OCI-LY1 (cell line): Measurements from ENCODE around the gene SCN10A.

Experiments
- H2AFZ ChIP-seq: fragments of 200-600 bp; sonication (generic), shearing (Covaris generic); 2 replicates; pipeline ENCODE4 v1.6.0; 2014; ENCODE audit warnings: antibody characterized with exemption, mild to moderate bottlenecking, low read length
- H3F3A ChIP-seq: fragments of 200-600 bp; sonication (generic), shearing (Covaris generic); 2 replicates; pipeline ENCODE4 v1.6.0; 2014; ENCODE audit warnings: mild to moderate bottlenecking, antibody characterized with exemption, low read length, moderate library complexity; ENCODE audit not compliant: insufficient read depth
- H3K27ac ChIP-seq: fragments of 200-600 bp; sonication (generic); 2 replicates; pipeline ENCODE4 v1.5.1; 2014; ENCODE audit warnings: low read length, mixed run types, mild to moderate bottlenecking, low read depth; ENCODE audit not compliant: poor library complexity, severe bottlenecking
- H3K27me3 ChIP-seq: fragments of 200-600 bp; sonication (generic); 2 replicates; pipeline ENCODE4 v1.6.0; 2014; ENCODE audit warnings: antibody characterized with exemption, mild to moderate bottlenecking, low read length, moderate library complexity; ENCODE audit not compliant: insufficient read depth
- H3K36me3 ChIP-seq: fragments of 200-600 bp; sonication (generic); 2 replicates; pipeline ENCODE4 v1.6.1; 2014; ENCODE audit warnings: mild to moderate bottlenecking, antibody characterized with exemption, low read length, moderate library complexity, mixed read lengths; ENCODE audit not compliant: insufficient read depth
- H3K4me1 ChIP-seq: fragments of 200-600 bp; sonication (generic); 2 replicates; pipeline ENCODE4 v1.5.1; 2014; ENCODE audit warnings: mild to moderate bottlenecking, low read length, moderate library complexity; ENCODE audit not compliant: insufficient read depth, severe bottlenecking
- H3K4me2 ChIP-seq: fragments of 200-600 bp; sonication (generic), shearing (Covaris generic); 2 replicates; pipeline ENCODE4 v1.6.1; 2014; ENCODE audit warnings: low read length
- H3K4me3 ChIP-seq: fragments of 200-600 bp; sonication (generic); 2 replicates; pipeline ENCODE4 v1.5.1; 2014; ENCODE audit warnings: low read length, low read depth, mild to moderate bottlenecking, mixed read lengths; ENCODE audit not compliant: poor library complexity, severe bottlenecking
- H3K79me2 ChIP-seq: fragments of 200-600 bp; shearing (Covaris generic); 2 replicates; pipeline ENCODE4 v1.6.1; 2016; ENCODE audit warnings: mixed run types, low read length, mixed read lengths; ENCODE audit not compliant: insufficient read depth
- H3K9ac ChIP-seq: fragments of 200-600 bp; sonication (generic), shearing (Covaris generic); 2 replicates; pipeline ENCODE4 v1.6.1; 2014; ENCODE audit warnings: mild to moderate bottlenecking, low read length, mixed read lengths
- H3K9me2 ChIP-seq: fragments of 200-600 bp; sonication (generic), shearing (Covaris generic); 2 replicates; pipeline ENCODE4 v1.6.1; 2014; ENCODE audit warnings: low read depth, mild to moderate bottlenecking, low read length, mixed read lengths
- H3K9me3 ChIP-seq: fragments of 200-600 bp; shearing (Covaris generic); 2 replicates; pipeline ENCODE4 v1.6.1; 2014; ENCODE audit warnings: low read length, mixed read lengths
- H4K20me1 ChIP-seq: fragments of 200-600 bp; sonication (generic), shearing (Covaris generic); 2 replicates; pipeline ENCODE4 v1.6.0; 2016; ENCODE audit warnings: mild to moderate bottlenecking, low read length; ENCODE audit not compliant: insufficient read depth
- EZH2 ChIP-seq: fragments of 200-600 bp; sonication (generic), shearing (Covaris generic); IDR thresholded peaks from 2 replicates; pipeline ENCODE4 v1.8.0; 2017; ENCODE audit warnings: borderline replicate concordance, mixed run types, mild to moderate bottlenecking, antibody characterized with exemption, low read length, moderate library complexity, mixed read lengths
- TF ChIP-seq, protein P1 (sequence below): fragments of 200-600 bp; sonication (generic), shearing (Covaris generic); IDR thresholded peaks from 2 replicates; pipeline ENCODE4 v1.5.1; 2017; ENCODE audit warnings: mild to moderate bottlenecking, antibody characterized with exemption, low read length, moderate library complexity, mixed read lengths

SCN10A gene

DNA sequence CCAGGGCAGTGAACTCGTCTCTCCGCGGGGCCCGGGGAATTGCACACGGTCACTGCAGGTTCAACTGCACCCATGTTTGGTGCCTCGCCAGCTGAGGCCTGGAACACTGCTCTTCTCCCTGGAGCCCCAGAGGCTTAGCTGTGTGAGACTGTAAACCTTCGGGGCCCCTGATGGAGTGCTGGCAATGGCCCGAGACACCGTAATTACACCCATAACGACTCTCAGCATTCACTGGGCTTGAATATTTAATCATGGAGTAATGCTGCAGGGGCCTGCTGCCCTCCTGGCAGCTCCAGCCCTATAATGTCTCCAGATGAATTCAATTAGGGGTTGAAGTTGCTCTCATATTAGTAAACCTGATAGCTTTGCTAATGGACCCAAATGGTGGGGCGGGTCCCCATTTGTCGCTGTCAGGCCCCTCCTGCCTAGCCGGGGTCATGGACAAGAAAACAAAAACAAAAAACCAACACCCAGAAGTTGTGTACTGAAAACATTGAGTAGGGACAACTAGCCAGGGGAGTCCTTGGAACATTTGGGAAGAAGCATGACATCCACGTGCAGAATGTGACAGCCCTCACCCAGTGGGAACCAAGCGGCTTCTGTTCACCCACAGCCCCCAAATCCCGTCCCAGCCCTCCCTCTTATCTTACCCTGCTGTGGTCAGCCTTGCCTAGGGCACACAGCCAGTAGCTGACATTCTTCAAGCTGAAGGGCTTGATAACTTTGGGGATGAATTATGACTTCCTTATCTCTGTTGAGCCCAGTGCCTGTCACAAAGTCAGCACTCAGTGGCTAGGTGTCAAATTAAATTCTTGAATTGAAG lies 92.2 kb downstream of the SCN10A start:
- H3K36me3 ChIP-seq = no peaks in the 10 kb centered on the region
- no peak overlapping the region for H3K9ac ChIP-seq
- H3F3A ChIP-seq = no peaks in the 10 kb centered on the region
- H3K4me1 ChIP-seq = no peaks in the 10 kb centered on the region
- H2AFZ ChIP-seq = no peak overlapping the region
- no peak overlapping the region for H3K27ac ChIP-seq
- H3K9me2 ChIP-seq = no peaks in the 10 kb centered on the region
- H4K20me1 ChIP-seq = no peaks in the 10 kb centered on the region
- no peaks in the 10 kb centered on the region for H3K27me3 ChIP-seq
- no peak for TF ChIP-seq EZH2
- TF ChIP-seq, protein P1, sequence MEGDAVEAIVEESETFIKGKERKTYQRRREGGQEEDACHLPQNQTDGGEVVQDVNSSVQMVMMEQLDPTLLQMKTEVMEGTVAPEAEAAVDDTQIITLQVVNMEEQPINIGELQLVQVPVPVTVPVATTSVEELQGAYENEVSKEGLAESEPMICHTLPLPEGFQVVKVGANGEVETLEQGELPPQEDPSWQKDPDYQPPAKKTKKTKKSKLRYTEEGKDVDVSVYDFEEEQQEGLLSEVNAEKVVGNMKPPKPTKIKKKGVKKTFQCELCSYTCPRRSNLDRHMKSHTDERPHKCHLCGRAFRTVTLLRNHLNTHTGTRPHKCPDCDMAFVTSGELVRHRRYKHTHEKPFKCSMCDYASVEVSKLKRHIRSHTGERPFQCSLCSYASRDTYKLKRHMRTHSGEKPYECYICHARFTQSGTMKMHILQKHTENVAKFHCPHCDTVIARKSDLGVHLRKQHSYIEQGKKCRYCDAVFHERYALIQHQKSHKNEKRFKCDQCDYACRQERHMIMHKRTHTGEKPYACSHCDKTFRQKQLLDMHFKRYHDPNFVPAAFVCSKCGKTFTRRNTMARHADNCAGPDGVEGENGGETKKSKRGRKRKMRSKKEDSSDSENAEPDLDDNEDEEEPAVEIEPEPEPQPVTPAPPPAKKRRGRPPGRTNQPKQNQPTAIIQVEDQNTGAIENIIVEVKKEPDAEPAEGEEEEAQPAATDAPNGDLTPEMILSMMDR = no peak
- H3K79me2 ChIP-seq = no peaks in the 10 kb centered on the region
- H3K9me3 ChIP-seq = no peaks in the 10 kb centered on the region
- H3K4me2 ChIP-seq = no peak overlapping the region
- no peak overlapping the region for H3K4me3 ChIP-seq

DNA sequence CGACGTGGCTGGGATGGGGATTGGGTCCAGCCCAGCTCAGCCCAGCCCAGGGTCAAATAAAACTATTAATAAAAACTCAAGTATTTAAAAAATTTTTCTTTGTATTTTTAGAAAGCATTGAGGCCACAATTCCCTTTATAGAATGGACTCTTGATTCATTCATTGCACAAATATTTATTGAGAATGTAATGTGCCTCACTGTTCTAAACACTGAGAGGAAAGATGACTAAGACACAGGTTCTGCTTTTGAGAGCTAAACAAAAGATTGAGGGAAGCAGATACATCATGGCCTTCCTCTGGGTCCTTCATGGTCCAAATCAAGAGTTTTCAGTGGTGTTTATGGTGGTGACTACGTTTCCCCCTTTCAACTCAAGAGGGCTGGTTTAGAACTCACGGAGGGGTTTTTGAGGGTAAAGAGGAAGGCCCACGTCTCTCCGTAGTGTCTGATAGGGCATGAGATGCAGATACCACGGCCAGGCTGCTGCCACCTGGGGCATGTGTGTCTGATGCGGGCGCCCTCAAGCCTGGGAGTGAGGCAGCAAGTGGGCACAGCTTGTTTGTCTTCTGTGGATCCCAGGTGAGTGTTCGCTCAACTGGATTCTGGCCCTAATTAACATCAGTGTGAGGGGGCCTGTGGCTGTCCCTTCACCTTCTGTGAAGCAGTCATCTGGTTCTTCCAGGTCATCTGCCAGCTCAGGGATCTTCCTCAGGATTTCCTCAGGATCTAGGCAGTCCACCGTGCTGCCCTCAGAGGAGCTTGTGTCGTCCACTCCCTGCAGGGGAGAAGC lies 93.0 kb downstream of the SCN10A start:
- H3K79me2 ChIP-seq = no peaks in the 10 kb centered on the region

GRCh38 chr3:38721207-38721772 lies 94.7 kb downstream of the SCN10A start:
- H3K36me3 ChIP-seq = no peaks in the 10 kb centered on the region
- no peak overlapping the region for H2AFZ ChIP-seq
- no peaks in the 10 kb centered on the region for H3K27me3 ChIP-seq
- no peak overlapping the region for H3K27ac ChIP-seq
- no peaks in the 10 kb centered on the region for H3K4me1 ChIP-seq
- H3K79me2 ChIP-seq = no peaks in the 10 kb centered on the region
- H3K9me3 ChIP-seq = no peaks in the 10 kb centered on the region
- H3K9ac ChIP-seq = no peak overlapping the region
- H3K9me2 ChIP-seq = no peaks in the 10 kb centered on the region
- TF ChIP-seq EZH2 = no peak
- TF ChIP-seq, protein P1 = no peak
- H3K4me2 ChIP-seq = no peak overlapping the region
- H3K4me3 ChIP-seq = no peak overlapping the region
- no peaks in the 10 kb centered on the region for H4K20me1 ChIP-seq
- no peaks in the 10 kb centered on the region for H3F3A ChIP-seq

More for the DNA sequence above, 93.0 kb downstream of the SCN10A start:
- H3K9me2 ChIP-seq = no peaks in the 10 kb centered on the region
- H3K27me3 ChIP-seq = no peaks in the 10 kb centered on the region
- H4K20me1 ChIP-seq = no peaks in the 10 kb centered on the region
- H3K27ac ChIP-seq = no peak overlapping the region
- TF ChIP-seq, protein P1 = no peak
- TF ChIP-seq EZH2 = no peak
- no peaks in the 10 kb centered on the region for H3K9me3 ChIP-seq
- no peak overlapping the region for H3K4me3 ChIP-seq
- no peaks in the 10 kb centered on the region for H3F3A ChIP-seq
- no peaks in the 10 kb centered on the region for H3K4me1 ChIP-seq
- H3K9ac ChIP-seq = no peak overlapping the region
- no peaks in the 10 kb centered on the region for H3K36me3 ChIP-seq
- no peak overlapping the region for H2AFZ ChIP-seq
- no peak overlapping the region for H3K4me2 ChIP-seq
